Peyer's patch (tissue), 4 donors: ENCODE data around the gene GFOD1.

Experiments
- CTCF ChIP-seq, 6 experiments: fragments of 450-650 bp in 4 of 6; fragments of 200-600 bp in 2 of 6; sonication (generic) in 1 of 6; IDR thresholded peaks; one replicate each; pipeline ENCODE4 v1.5.1; 2017 to 2019; ENCODE audit warnings: antibody characterized with exemption in 6 of 6, mild to moderate bottlenecking in 3 of 6, moderate library complexity in 1 of 6
- POLR2A ChIP-seq, 2 donors: fragments of 450-650 bp; IDR thresholded peaks; one replicate each; pipeline ENCODE4 v1.5.1; 2017; ENCODE audit warnings: antibody characterized with exemption in 2 of 2, mild to moderate bottlenecking in 2 of 2, moderate library complexity in 2 of 2

- TF ChIP-seq CTCF (IDR thresholded peaks at IDR 0.05) (no peak), POLR2A (IDR thresholded peaks at IDR 0.05) (no peak)
Observed at GRCh38 chr6:13504611-13505344, 17.4 kb upstream of the GFOD1 start.
